H9 (cell line): ENCODE measurements around the gene AFF4. TPM values are rescaled to one million over a fixed set of nuclear protein-coding genes. Genes with fewer than 3 reads are reported as not detected.

Source experiments
- DNase-seq: peaks from one replicate; pipeline ENCODE4 v3.0.0-alpha.2; 2017
- H2AFZ ChIP-seq: one replicate; pipeline ENCODE4 v1.6.1; 2013; ENCODE audit warnings: mild to moderate bottlenecking, low read length, control low read depth, moderate library complexity
- H2AK5ac ChIP-seq: 2 replicates; pipeline ENCODE4 v1.6.1; 2013; ENCODE audit warnings: low read length, control low read depth, mixed read lengths; ENCODE audit not compliant: insufficient read length
- H2BK120ac ChIP-seq: one replicate; pipeline ENCODE4 v1.6.1; 2013; ENCODE audit warnings: low read depth, mild to moderate bottlenecking, low read length, control low read depth, inconsistent platforms; ENCODE audit not compliant: poor library complexity, severe bottlenecking
- H2BK12ac ChIP-seq: 2 replicates; pipeline ENCODE4 v1.6.1; 2013; ENCODE audit warnings: low read length, control low read depth, mixed read lengths, low read depth; ENCODE audit not compliant: insufficient read length
- H2BK15ac ChIP-seq: 2 replicates; pipeline ENCODE4 v1.6.1; 2013; ENCODE audit warnings: low read depth, low read length, control low read depth
- H2BK20ac ChIP-seq: one replicate; pipeline ENCODE4 v1.6.1; 2013; ENCODE audit warnings: low read depth, mild to moderate bottlenecking, low read length, control low read depth, inconsistent platforms; ENCODE audit not compliant: poor library complexity, severe bottlenecking
- H2BK5ac ChIP-seq: 2 replicates; pipeline ENCODE4 v1.6.1; 2013; ENCODE audit warnings: low read length, control low read depth, mixed read lengths; ENCODE audit not compliant: insufficient read length
- H3K14ac ChIP-seq: 2 replicates; pipeline ENCODE4 v1.6.1; 2013; ENCODE audit warnings: low read length, control low read depth; ENCODE audit not compliant: insufficient read depth
- H3K18ac ChIP-seq: 2 replicates; pipeline ENCODE4 v1.6.1; 2013; ENCODE audit warnings: low read depth, mild to moderate bottlenecking, mixed read lengths, low read length, control low read depth; ENCODE audit not compliant: insufficient read length
- H3K23ac ChIP-seq: 2 replicates; pipeline ENCODE4 v1.6.1; 2013; ENCODE audit warnings: low read length, control low read depth, mixed read lengths, low read depth; ENCODE audit not compliant: insufficient read length
- H3K23me2 ChIP-seq: 2 replicates; pipeline ENCODE4 v1.6.1; 2013; ENCODE audit warnings: low read depth, mild to moderate bottlenecking, mixed read lengths, low read length, control low read depth; ENCODE audit not compliant: insufficient read length, poor library complexity, severe bottlenecking
- H3K27ac ChIP-seq: 2 replicates; pipeline ENCODE4 v1.5.1; 2013; ENCODE audit warnings: low read length, control low read depth, mixed read lengths, low read depth; ENCODE audit not compliant: insufficient read length
- H3K27me3 ChIP-seq: 2 replicates; pipeline ENCODE4 v1.6.1; 2013; ENCODE audit warnings: low read length, control low read depth, inconsistent platforms; ENCODE audit not compliant: insufficient read depth
- H3K4ac ChIP-seq: 2 replicates; pipeline ENCODE4 v1.6.1; 2013; ENCODE audit warnings: low read depth, mild to moderate bottlenecking, control low read depth, inconsistent platforms, low read length, moderate library complexity
- H3K4me1 ChIP-seq: 2 replicates; pipeline ENCODE4 v1.6.1; 2013; ENCODE audit warnings: low read length, control low read depth, inconsistent platforms; ENCODE audit not compliant: insufficient read depth
- H3K4me2 ChIP-seq: 2 replicates; pipeline ENCODE4 v1.6.1; 2013; ENCODE audit warnings: low read length, control low read depth, mixed read lengths; ENCODE audit not compliant: insufficient read length, insufficient read depth
- H3K56ac ChIP-seq: 2 replicates; pipeline ENCODE4 v1.6.1; 2013; ENCODE audit warnings: low read depth, mild to moderate bottlenecking, mixed read lengths, low read length, control low read depth; ENCODE audit not compliant: insufficient read length
- H3K79me1 ChIP-seq: 2 replicates; pipeline ENCODE4 v1.6.1; 2013; ENCODE audit warnings: low read depth, mild to moderate bottlenecking, moderate library complexity, low read length, control low read depth, inconsistent platforms; ENCODE audit not compliant: insufficient read depth, poor library complexity, severe bottlenecking
- H3K79me2 ChIP-seq: 2 replicates; pipeline ENCODE4 v1.6.1; 2013; ENCODE audit warnings: low read length, control low read depth, inconsistent platforms; ENCODE audit not compliant: insufficient read depth
- H3K9ac ChIP-seq: 2 replicates; pipeline ENCODE4 v1.6.1; 2013; ENCODE audit warnings: low read length, control low read depth, mixed read lengths; ENCODE audit not compliant: insufficient read length; ENCODE audit errors: extremely low read depth
- H3K9me3 ChIP-seq: one replicate; pipeline ENCODE4 v1.6.1; 2013; ENCODE audit warnings: low read depth, low read length, inconsistent platforms; ENCODE audit not compliant: control insufficient read depth
- H3T11ph ChIP-seq: one replicate; pipeline ENCODE4 v1.6.1; 2013; ENCODE audit warnings: mild to moderate bottlenecking, low read length, control low read depth, inconsistent platforms
- H4K20me1 ChIP-seq: one replicate; pipeline ENCODE4 v1.6.1; 2013; ENCODE audit not compliant: control insufficient read depth, insufficient read length, insufficient read depth
- H4K5ac ChIP-seq: 2 replicates; pipeline ENCODE4 v1.6.1; 2013; ENCODE audit warnings: low read depth, mild to moderate bottlenecking, mixed read lengths, low read length, control low read depth; ENCODE audit not compliant: insufficient read length
- H4K8ac ChIP-seq: replicated peaks from 2 replicates; pipeline ENCODE4 v1.6.1; 2013; ENCODE audit warnings: low read length, control low read depth, mixed read lengths, low read depth; ENCODE audit not compliant: insufficient read length
- H4K91ac ChIP-seq: 2 replicates; pipeline ENCODE4 v1.6.1; 2013; ENCODE audit warnings: low read depth, mild to moderate bottlenecking, moderate library complexity, mixed read lengths, low read length, control low read depth; ENCODE audit not compliant: insufficient read length
- H3K27ac Mint-ChIP-seq, 3 experiments: 2 replicates in 2 of 3; 3 replicates in 1 of 3; pipeline ENCODE4 v1.8.0; 2020 to 2021; ENCODE audit warnings: mixed read lengths in 3 of 3, mild to moderate bottlenecking in 1 of 3, moderate library complexity in 1 of 3
- H3K27me3 Mint-ChIP-seq: 2 replicates; pipeline ENCODE4 v1.8.0; 2021; ENCODE audit warnings: low read depth, mild to moderate bottlenecking, moderate library complexity, mixed read lengths
- H3K36me3 Mint-ChIP-seq, 3 experiments: 2 replicates in 2 of 3; 3 replicates in 1 of 3; pipeline ENCODE4 v1.8.0; 2020 to 2021; ENCODE audit warnings: low read depth in 3 of 3, mixed read lengths in 3 of 3; ENCODE audit not compliant: insufficient read depth in 1 of 3
- H3K4me1 Mint-ChIP-seq, 2 experiments: 2 replicates each; pipeline ENCODE4 v1.8.0; 2020; ENCODE audit warnings: mixed read lengths in 2 of 2
- H3K4me3 Mint-ChIP-seq, 2 experiments: 2 replicates in 1 of 2; 3 replicates in 1 of 2; pipeline ENCODE4 v1.8.0; 2020 to 2021; ENCODE audit warnings: mild to moderate bottlenecking in 2 of 2, mixed read lengths in 2 of 2, moderate library complexity in 1 of 2
- H3K9me3 Mint-ChIP-seq, 2 experiments: 2 replicates in 1 of 2; 3 replicates in 1 of 2; pipeline ENCODE4 v1.8.0; 2020; ENCODE audit warnings: mild to moderate bottlenecking in 2 of 2, mixed read lengths in 2 of 2, moderate library complexity in 1 of 2
- CTCF ChIP-seq: fragments of 200-600 bp; sonication (generic); conservative IDR thresholded peaks from 3 replicates; pipeline ENCODE4 v1.8.0; 2021; ENCODE audit warnings: antibody characterized with exemption, mild to moderate bottlenecking
- WGBS: extraction: QIAGEN DNeasy Blood & Tissue Kit; methylation state at CpG from one replicate; pipeline ENCODE4 v1.1.7; 2013; ENCODE audit warnings: missing lambda C conversion rate, low lambda C conversion rate, mixed read lengths; ENCODE audit not compliant: insufficient read length; ENCODE audit errors: extremely low coverage; 5-methylcytosine and 5-hydroxymethylcytosine counted together
- total RNA-seq: library from RNA; stranded (reverse); gene quantifications from 2 replicates; pipeline ENCODE4 v1.2.1, GENCODE V29; 2021

Gene AFF4
- total RNA-seq, 1 experiment from 2014 or later: 73.2 TPM

- Histone ChIP-seq H2BK5ac (no peak overlapping the region), H4K20me1 (no peaks in the 10 kb centered on the region), H4K5ac (no peak overlapping the region), H3K79me1 (no peaks in the 10 kb centered on the region), H2BK15ac (no peak overlapping the region), H2AK5ac (no peak overlapping the region), H3T11ph (no peak overlapping the region), H3K23ac (no peak overlapping the region), H3K79me2 (no peaks in the 10 kb centered on the region), H2AFZ (no peak overlapping the region), H3K9ac (no peak overlapping the region), H3K14ac (no peak overlapping the region), H3K18ac (no peak overlapping the region), H4K8ac (no peak overlapping the region), H4K91ac (no peak overlapping the region), H3K4ac (no peak overlapping the region), H3K27ac (no peak overlapping the region), H2BK12ac (no peak overlapping the region), H3K23me2 (no peaks in the 10 kb centered on the region), H3K4me2 (no peak overlapping the region), H2BK120ac (no peak overlapping the region), H3K9me3 (peaks cover 4% of the 10 kb centered on the region), H2BK20ac (no peak overlapping the region), H3K56ac (no peak overlapping the region), H3K4me1 (no peaks in the 10 kb centered on the region), H3K27me3 (no peaks in the 10 kb centered on the region)
- Mint-ChIP-seq H3K4me3 (no peak overlapping the region), H3K27ac (no peak overlapping the region), H3K4me1 (no peaks in the 10 kb centered on the region), H3K27me3 (peaks cover 4% of the 10 kb centered on the region), H3K9me3 (peaks cover 21 to 39% of the 10 kb centered on the region in 2 experiments), H3K36me3 (peaks cover 4% of the 10 kb centered on the region in 3 experiments; a peak in 4 of 7 replicates)
- WGBS: no CpG with 5 or more reads among the region's 3 CpGs
- DNase-seq: no peak
- no peak for TF ChIP-seq CTCF
Observed at GRCh38 chr5:132979367-132979940, 16.0 kb upstream of the AFF4 start.
